Renal cortical epithelial cell (primary cell): Measurements from ENCODE around the gene MLH1. TPM values are rescaled to one million over a fixed set of nuclear protein-coding genes. Genes with fewer than 3 reads are reported as not detected.
"Not testable (repeated sequence)": the region's sequence is repeated elsewhere in the genome, so short reads cannot be mapped to it uniquely, and the experiment has no call there.

Experiments used
- DNase-seq: peaks from one replicate; pipeline ENCODE4 v3.0.0-alpha.2; 2011; ENCODE audit warnings: low read depth
- total RNA-seq: library from RNA; depleted of rRNA; stranded (reverse); fragments of >200 nt; gene quantifications from 2 replicates; pipeline ENCODE4 v1.2.3, GENCODE V29; 2014

Gene MLH1
- total RNA-seq, 1 donor from 2014 or later: 41.9 TPM

GRCh38 chr3:37032961-37033360, 39.6 kb downstream of the MLH1 start:
- DNase-seq: no peak

- DNase-seq: no peak
Observed at GRCh38 chr3:37037352-37037751, 44.0 kb downstream of the MLH1 start.

DNA sequence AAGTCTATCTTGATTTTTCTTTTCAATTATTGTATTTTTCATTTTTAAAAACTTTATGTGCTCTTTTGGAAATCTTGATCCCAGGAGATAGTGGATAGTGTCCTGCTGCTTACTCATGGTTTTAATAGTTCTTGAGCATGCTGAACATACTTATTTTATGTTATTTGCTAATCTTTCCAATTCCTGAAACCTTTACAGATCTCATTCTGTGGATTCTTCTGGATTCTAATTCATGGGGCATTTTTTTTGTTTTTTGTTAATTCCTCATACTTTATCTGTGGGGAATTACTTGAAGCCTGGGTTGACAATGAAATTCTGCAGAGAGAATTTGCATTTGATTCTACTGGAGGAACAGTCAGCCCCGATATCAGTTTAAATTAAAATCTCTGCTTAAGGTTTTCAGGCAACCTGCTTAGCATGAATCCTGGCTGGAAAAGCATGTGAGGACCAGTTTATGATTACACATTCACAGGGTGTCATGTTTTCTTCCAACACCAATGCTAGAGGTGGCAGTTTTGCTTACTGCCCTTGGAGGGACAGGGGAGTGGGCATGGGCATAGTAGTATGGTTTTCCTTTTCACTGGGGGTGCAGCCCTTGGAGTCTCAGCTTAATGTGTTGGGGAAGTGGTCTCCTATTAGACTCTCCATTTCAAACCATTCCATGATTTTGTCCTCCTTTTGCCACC, 46.0 kb downstream of the MLH1 start:
- no peak for DNase-seq

- peak; percentile 22 for DNase-seq
Observed at GRCh38 chr3:37040231-37040630, 46.9 kb downstream of the MLH1 start.

- no peak for DNase-seq
Observed at GRCh38 chr3:37041546-37042195, 48.4 kb downstream of the MLH1 start.

DNA sequence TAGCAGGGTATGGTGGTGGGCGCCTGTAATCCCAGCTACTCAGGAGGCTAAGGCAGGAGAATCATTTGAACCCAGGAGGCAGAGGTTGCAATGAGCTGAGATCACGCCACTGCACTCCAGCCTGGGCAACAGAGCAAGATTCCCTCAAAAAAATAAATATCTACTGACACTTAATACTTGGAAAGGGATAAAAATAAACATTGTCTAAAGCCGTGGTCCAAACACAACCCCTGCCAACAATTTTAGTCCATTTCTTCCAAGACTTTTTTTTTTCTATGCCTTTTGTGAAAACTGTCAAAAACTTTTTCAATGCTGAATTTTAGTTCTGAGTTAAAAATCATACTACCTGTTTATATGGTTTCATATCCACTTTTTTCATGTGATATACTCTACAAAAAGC, 49.4 kb downstream of the MLH1 start:
- DNase-seq: not testable (repeated sequence)

DNA sequence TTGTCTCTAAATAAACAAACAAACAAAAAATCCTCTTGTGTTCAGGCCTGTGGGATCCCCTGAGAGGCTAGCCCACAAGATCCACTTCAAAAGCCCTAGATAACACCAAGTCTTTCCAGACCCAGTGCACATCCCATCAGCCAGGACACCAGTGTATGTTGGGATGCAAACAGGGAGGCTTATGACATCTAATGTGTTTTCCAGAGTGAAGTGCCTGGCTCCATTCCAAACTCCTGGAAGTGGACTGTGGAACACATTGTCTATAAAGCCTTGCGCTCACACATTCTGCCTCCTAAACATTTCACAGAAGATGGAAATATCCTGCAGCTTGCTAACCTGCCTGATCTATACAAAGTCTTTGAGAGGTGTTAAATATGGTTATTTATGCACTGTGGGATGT, 57.0 kb downstream of the MLH1 start:
- DNase-seq: no peak

GRCh38 chr3:37052860-37053259, 59.5 kb downstream of the MLH1 start:
- no peak for DNase-seq

GRCh38 chr3:37053337-37053736, 60.0 kb downstream of the MLH1 start:
- no peak for DNase-seq

DNA sequence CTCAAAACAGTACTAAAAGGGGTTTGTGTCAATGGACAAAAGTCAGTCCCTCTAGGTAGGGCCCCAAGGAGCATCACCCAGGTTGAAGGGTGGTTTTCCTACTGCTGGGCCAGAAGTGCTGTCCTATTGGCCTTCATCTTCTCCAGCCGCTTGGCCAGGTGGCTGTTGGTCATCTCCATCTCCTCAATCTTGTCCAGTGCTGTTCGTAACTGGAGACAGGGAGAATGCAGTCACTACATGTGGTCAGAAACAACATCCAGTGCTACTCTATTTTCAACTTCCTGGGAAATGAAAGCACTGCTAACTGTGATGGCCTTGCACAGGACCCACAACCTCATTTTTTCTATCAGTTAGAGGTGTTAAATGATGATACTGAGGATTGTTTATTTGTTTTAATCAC, 60.4 kb downstream of the MLH1 start:
- DNase-seq: no peak

GRCh38 chr3:37054370-37054769, 61.1 kb downstream of the MLH1 start:
- peak; percentile 58 for DNase-seq

- DNase-seq: not testable (repeated sequence)
Observed at GRCh38 chr3:37055077-37055476, 61.8 kb downstream of the MLH1 start.

DNA sequence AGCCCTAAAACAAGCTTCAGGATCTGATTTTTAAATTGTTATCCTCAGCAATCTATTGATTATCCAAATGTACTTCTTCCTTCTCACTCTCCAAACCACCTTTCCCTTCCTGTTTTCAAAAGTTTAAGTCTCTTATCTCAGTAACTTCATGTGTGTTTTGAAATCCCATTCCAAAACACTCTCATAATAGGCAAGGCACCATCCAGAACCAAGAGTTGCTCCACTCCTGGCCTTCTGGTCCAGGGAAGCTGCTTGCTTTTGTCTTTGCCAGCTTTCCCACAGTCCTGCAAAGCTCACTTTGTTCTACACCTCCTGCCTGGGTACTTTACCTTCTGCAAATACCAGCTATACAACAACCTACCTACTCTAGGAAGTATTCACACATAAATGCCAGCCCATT, 63.5 kb downstream of the MLH1 start:
- DNase-seq: no peak

DNA sequence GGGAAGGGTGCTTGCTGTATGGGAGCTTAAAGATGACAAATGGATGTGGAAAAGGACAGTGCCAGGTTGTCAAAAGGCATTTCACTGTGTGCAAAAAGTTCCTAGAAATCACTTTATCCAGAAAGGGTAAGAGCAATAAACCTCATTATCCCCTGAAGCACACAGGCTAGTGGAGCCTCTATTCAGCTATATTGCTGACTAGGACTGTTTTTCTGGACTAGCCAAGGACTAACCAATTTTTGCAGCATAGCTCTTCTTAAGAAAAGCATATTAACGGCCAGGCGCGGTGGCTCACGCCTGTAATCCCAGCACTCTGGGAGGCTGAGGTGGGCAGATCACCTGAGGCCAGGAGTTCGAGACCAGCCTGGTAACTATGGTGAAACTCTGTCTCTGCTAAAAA, 64.8 kb downstream of the MLH1 start:
- no peak for DNase-seq

- DNase-seq: no peak
Observed at GRCh38 chr3:37064747-37065146, 71.4 kb downstream of the MLH1 start.

DNA sequence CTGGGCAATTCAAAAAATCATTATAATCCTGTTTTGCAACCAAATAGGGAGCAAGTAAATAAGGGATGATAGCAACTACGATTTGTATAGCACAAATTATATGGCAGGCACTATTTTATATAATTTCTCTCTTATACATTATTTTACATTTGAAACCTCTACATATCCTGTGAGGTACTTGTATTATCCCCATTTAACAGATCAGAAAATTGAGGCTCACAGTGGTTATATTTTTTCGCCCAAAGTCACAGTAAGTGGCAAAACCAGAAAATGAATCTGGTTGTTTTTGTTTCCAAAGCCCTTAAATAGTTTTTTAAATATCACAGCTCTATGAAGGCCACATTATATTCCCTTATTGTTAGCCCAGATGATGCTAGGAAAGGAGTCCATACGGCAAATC, 74.3 kb downstream of the MLH1 start:
- DNase-seq: no peak

GRCh38 chr3:37068031-37068430, 74.7 kb downstream of the MLH1 start:
- peak; percentile 79 for DNase-seq

GRCh38 chr3:37071921-37072320, 78.6 kb downstream of the MLH1 start:
- no peak for DNase-seq

- DNase-seq: no peak
Observed at GRCh38 chr3:37072892-37073291, 79.6 kb downstream of the MLH1 start.

DNA sequence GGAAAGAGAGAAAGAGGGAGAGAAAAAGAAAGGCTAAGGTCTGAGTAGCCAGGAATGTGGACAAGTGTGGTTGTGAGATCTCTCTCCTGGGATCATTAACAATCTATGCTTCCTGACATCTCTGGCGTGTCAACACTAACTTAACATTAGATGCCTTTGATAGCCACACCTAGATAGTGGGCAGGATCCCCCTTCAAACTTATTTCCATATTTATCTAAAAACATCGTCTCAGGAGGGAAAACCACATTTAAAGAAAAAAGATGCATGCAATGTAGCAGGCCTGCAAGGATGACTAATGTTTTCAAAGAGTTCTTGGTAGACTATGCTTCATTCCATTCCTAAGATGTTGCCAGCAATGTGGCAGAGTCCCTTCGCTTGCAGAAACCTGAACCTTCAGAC, 80.9 kb downstream of the MLH1 start:
- DNase-seq: peak; percentile 33

DNA sequence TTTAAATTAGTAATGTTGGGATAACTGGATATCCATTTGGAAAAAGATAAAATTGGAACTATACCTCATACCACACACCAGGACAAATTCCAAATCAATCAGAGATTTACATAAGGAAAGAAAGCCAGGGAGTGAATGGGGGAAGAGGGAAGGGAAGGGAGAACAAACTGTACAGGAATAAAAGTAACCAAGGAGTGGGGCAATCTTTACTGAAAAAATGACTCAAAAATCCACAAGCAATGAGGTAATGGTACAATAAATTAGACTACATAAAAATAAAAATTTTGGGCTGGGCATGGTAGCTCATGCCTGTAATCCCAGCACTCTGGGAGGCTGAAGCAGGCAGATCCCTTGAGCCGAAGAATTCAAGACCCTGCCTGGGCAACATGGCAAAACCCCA, 82.6 kb downstream of the MLH1 start:
- DNase-seq: no peak

DNA sequence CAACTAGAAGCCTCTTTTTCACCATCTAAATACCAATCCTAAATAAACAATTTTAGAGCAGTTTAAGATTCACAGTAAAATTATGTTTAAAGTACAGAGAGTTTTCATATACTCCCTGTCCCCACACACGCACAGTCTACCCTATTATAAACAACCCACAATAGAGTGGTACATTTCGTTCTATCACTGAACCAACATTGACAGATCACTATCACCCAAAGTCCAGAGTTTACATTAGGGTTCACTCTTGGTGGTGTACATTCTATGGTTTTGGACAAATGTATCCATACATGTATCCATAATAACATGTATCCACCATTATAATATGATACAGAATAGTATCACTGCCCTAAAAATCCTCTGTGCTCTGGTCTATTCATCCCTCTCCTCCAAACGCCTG, 89.0 kb downstream of the MLH1 start:
- no peak for DNase-seq

DNA sequence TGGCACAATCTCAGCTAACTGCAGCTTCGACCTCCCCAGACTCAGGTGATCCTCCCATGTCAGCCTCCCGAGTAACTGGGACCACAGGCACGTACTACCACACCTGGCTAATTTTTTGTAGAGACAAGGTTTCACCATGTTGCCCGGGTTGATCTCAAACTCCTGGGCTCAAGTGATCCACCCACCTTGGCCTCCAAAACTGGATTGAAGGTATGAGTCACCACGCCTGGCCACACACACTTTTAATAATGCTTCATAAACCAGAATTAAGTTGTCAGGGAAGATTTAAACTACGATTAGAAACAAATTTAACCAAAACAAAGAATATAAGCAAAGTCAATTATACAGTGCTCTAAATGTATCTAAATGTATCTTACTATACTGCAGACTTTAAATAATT, 93.6 kb downstream of the MLH1 start:
- DNase-seq: no peak

- DNase-seq: no peak
Observed at GRCh38 chr3:37087870-37088269, 94.6 kb downstream of the MLH1 start.
